HG03025 (cell line): ENCODE data around the gene KLF6.
A peak's percentile ranks its signal among the peaks of the same experiment; 100 is the strongest.

Source experiments
- ATAC-seq: cut with Tn5 transposase; IDR thresholded peaks from one replicate; pipeline ENCODE4 v1.9.1; 2021; ENCODE audit warnings: mild to moderate bottlenecking, moderate library complexity; ENCODE audit not compliant: unreplicated experiment, low FRiP score

KLF6 gene

DNA sequence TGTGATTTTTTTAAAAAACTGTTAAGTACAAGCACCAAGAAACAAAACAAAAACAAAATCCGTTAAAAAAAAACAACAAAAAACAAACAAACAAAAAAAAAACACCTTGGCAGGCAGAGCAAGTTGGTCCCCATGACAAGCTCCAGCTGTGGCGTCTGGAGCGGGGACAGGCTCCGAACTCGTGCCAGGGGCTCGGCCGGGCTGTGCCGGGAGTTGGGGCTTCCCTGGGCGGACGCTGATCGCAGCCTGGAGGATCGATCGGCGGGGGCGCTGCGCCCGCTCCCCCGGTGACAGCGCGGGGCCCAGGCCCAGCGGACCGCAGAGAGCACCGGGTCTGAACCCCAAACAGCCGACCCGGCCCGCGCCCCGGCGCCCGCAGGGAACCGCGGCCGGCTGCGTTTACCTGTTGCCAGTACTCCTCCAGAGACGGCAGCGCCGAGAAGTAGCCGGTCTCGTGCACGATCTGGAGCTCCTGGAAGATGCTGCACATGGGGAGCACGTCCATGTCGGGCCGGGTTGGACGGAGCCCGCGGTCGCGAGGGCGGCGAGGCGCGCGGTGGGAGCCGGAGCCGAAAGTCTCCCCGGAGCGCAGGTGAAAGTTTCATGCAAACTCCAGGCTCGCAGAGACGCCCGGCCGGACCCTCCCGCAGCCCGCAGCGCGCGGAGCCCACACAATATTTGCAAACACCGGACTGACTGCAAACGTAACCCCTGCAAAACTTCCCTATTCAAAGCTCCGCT lies at the start of gene KLF6:
TSS of gene KLF6 (minus strand) at position 700 of the 741 bp plus-strand sequence. CDS start at position 505, 195 bp downstream.
- ATAC-seq, result peak; percentile 41

DNA sequence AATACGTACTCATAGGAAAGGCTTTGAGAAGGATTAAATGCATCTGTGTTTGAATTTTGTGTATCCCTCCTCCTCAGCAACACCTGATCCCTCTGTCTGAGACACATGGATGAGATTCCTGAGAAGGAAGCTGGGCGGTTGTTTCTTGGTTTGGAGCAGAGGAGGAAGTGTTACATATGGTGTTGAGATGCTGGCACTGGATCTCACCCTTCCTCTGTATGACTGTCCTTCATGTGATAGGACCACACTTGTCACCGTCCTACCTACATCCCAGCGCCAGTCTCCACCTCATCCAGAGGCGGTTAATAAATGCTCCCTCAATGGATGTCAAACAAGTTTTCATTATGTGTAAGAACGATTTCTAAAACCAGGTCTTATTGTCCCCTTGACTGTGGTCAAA lies 49.4 kb upstream of the KLF6 start:
- no peak for ATAC-seq

DNA sequence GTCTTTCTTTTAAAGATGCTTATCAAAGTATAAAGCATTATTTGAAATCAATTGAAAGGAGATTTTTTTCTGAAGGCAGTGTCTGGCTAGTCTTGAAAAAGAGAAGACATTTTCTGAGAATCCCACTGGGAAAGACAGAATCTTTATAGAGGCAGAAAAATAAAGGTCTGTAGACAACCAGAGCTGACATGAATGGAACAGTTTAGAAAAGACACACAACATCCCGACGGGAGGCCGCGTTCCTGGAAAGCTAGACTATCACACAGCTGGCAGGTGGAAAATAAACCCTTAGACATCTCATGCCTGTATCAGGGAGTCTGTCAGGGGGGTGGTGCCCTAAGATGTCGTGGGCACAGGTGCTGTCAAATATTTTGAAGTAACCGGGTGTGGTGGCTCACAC lies 48.0 kb upstream of the KLF6 start:
- ATAC-seq, result no peak

DNA sequence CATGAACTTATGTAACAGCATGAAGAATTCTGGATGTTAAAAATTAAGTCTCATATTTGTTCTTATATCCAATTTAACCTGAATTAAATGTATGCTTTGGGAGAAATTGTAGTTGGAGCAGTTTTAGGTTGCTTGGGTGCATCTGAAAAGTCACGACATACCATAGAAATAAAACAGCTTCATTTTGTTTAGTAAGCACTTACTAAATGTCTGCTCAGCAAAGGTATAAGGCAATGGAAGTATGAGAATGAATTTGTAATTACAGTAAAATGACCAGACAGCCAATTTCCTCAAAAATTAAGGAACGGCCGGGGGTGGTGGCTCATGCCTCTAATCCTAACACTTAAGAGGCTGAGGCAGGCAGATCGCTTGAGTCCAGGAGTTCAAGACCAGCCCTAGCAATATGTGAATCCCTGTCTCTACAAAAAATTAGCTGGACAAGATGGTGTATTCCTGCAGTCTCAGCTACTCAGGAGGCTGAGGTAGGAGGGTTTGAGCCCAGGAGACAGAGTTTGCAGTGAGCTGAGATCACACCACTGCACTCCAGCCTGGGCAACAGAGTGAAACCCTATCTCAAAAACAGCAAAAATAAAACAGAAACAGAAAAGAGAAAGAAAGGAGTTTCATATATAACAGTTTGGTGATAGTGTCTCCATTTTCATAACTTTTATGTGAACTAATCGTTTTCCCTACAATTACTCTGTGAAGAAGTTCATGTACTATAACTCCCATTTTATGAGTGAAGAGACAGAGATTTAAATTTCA lies 47.2 kb upstream of the KLF6 start:
- ATAC-seq, result peak; percentile 49

DNA sequence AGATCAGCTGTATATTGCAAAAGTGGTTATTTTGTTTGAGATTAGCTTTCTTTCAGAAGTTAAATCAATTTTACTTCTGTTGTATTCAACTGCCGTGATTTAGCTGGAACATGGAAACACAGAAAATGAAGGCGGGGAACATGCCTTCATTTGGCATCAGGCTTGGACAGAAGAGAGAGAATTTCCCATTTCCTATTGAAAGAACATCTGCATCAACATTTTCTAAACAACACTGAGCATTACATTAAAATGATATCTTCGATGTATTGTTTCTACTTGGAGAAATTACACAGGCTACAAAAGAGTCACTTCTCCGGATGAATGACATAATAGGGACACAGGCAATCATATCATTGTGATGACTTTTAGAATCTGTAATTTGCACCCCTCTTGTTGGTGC lies 46.6 kb upstream of the KLF6 start:
- no peak for ATAC-seq

DNA sequence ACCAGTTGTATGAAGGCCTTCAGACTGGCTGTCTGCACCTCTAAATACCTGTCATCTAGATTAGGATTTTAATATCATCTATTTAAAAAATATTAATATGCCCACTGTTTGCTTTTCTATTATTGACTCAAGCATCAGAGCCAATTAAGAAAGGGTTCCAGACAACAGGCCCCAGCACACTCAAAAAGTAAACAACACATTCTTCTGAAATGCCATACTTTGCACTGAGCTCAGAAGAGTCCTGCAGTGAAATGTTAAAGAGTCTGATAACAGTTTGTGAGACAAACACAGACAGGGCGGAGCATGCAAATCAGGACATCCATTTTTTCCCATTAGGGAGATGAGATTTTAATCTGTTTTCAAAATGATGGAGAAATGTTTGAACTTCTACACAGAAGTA lies 45.9 kb upstream of the KLF6 start:
- ATAC-seq, result no peak

DNA sequence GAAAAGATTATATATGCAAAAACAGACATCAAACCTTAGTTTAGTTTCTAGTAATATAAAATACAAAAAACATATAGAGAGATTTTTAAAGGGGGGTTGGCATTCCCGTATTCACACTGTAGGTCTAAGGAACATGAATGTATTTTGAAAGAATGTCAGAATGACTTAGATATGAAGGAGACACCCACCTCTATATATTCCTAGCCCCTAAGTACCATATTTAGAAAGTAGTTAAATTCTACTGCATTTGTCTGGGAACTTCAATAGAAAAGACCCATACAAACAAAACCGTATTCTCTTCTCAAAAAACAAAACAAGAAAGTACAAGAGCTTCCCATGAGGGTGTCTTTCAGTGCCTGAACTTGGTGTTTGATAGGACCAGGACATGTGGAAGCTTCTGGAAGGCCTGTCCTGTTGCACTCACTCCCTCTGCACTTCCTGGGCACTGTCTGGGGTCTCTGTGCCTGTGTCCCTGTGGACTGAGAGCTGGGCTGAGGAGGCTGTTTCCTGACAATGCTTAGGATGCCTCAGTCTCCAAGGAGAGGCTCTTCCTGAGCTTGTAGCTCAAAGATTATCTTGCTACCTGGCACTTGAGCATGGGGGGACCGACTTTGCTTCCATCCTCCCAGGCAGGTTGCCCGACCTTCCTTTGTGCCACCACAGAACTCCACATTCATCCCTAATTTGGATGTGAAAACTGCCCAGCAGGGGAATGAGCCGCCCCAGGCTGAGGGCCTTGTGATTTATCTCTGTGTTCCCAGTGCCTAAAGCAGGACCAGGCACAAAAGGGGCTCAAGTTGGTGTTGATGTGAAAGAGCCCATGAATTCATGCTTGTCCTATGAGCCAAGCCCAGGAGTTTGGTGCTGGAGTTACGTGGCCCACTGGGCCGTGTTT lies 44.4 kb upstream of the KLF6 start:
- no peak for ATAC-seq

DNA sequence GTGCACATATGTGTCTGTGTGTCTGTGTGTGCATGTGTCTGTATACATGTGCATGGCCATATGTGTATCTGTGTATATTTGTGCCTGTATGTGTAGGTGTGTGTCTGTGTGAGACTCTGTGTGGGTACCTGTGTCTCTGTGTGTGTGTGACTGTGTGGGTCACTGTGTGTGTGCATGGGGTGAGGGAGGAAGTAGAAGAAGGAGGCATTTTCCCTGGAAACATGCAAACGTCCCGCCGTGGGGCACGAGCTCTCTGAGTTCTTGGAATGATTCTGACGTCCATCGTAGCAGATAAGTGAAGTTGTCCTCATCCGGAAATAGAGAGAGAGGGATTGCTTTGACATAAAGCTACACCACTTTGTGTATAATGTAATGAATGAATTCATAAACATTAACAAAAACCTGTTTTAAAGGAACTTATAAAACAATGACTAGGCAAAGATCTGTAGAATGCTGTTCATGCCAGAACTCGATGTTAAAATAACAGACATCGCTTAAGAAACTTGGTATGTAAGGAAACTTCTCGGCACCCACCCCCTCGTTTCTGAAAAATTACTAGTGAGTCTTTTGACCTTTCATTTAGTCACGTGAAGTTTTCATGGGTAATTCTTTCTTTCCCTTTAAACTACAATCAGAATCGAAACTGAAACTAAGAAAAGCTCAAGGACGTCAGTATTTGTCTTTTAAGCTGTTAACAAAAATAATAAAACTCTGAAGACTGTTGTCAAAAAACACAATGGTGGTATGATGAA lies 43.6 kb upstream of the KLF6 start:
- ATAC-seq, result no peak

DNA sequence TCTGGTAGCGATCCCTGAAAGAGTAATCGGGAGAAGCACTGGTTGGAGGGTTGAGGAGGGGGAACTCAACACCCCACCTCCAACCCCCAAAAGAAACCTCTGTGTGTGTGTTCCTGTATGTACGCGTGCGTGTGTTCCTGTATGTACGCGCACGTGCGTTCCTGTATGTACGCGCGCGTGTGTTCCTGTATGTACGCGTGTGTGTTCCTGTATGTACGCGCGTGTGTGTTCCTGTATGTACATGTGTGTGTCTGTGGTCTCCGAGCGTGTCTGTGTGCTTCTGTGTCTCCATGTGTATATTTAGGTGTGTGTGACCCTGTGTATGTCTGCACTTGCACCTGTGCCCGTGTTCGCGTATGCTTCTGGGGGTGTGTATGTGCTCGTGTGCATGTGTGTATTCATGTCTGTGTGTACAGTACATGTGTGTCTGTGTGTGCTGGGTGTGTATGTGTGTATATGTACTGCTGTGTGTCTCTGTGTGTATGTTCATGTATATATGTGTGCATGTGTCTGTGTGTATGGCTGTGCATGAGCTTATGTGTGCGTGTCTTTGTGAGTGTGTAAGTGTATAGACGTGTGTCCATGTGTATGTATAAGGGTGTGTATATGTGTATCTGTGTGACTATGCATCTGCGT lies 42.9 kb upstream of the KLF6 start:
- no peak for ATAC-seq

DNA sequence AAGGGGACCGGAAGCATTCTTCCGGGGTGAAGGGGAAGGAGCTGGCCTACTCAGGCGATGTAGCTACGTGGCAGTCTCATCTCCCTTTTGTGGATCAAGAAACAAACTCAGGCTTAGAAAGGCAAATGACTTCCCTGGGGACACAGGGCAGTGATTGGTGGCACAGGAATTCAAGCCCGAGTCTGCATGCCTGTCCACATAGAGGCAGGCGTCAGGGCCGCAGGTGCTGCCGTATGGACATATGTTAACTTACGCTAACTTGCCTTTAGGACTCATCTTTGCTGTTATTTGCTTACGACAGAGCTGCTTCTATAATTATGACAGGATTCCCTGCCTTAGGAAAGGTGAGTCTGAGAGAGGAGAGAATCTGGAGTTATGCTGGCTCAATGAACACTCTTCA lies 42.3 kb upstream of the KLF6 start:
- ATAC-seq, result no peak

DNA sequence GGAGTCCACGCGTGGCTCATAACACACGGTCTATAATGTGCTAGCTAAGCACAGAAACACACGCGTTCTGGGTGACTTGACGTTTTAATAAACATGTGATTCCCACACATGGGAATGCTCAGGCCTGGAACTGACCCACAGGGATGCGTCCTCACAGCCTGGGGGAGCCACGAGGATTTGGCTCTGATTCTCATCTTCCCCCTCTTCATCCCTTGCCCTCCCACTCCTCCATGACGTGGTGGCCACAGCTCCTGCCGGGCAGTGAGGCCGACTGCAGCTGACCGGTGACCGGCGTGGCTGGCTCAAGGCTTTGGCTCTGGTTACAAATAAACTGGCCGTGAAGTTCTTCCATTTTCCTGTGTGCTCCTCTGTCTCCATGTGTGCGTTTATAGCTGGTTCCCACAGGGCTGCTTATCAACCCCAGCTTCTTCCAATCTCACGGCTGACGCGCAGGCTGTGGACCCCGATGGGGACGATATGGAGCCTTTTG lies 40.9 kb upstream of the KLF6 start:
- ATAC-seq, result no peak

DNA sequence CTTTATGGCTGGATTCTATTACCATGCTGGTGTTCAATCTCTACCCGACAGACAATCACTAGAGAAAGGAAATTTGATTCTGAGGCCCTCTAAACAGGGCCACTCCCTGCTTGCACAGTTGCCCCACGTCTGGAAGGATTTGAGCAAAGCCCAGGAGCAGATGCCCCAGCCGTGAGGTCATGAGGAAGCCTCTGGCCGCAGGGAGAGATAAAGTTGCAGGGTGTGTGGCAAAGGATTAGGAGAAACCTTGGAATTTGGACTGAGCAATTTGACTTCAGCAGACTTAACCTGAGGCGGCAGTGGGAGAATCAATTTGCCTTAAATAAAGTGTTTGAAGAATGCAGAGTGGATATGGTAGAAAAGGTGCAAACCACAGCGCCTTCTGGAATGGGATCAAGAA lies 40.2 kb upstream of the KLF6 start:
- no peak for ATAC-seq

DNA sequence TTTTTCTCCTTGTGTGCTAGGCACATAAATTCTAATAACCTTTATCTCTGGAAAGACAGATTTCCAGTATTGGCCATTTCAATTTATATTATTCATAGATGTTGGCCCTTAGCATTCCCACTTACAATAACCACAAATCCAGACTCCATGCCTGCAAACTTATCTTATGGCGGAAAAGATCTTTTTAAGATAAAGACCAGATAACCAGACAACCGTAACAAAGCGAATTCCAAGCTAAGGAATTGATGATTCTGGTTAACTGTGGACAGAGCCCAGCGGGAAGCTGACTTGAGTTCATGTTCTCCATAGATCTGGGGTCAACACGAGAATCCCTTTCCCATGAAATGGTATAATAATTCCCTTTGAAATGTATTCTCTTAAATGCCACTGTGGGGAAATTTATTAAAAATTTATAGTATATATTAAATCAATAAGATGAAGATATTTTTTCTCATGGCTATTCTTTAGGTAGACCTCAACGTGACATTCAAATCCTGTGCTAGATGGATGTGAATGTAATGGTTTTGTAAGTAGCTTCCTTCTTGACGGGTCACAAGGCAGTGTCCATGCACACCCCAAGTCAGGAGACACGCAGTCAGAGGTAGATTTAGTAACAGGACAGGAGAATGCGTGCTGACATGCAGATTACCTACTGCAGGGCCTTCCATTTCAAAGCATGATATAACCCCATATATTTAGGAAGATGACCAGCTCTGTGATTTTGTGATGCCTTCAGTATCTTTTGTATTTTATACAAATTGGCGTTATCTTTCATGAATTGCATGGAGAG lies 37.7 kb upstream of the KLF6 start:
- no peak for ATAC-seq

DNA sequence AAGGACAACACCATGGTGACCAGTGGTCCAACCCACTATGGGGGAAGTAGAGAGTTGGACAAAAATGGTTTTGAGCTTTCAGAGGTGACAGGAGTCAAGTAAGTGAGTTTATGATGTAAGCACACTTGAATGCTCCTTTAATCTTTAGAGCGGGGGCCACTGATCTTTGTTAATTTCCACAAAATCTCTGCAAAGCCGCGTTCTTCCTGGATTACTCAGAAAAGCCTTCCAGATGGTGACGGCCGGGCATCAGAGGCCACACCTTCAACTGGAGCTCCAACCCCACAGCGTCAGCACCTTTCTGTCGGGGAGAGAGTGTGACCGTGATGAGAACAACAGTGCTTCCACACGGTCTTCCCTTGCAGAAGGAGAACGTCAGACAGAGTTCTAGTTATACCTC lies 35.2 kb upstream of the KLF6 start:
- no peak for ATAC-seq

DNA sequence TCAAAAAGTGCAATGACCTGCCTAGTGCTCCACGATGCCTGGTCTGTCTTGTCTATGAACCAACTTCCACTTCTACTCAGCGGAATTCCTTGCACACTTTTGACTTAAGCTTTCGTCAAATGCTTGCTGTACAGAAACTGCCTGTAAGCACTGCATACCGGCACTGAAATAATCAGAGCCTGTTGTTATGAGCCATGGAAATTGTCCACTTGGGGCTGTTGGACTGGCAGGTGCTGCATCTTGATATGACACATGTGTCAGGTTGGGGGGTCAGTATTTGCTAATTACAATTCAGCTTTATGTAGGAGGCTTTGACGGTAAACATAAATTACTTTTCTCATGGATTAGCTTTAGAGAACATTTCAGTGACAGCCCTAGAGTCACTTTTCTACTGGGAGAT lies 32.0 kb upstream of the KLF6 start:
- ATAC-seq, result no peak

DNA sequence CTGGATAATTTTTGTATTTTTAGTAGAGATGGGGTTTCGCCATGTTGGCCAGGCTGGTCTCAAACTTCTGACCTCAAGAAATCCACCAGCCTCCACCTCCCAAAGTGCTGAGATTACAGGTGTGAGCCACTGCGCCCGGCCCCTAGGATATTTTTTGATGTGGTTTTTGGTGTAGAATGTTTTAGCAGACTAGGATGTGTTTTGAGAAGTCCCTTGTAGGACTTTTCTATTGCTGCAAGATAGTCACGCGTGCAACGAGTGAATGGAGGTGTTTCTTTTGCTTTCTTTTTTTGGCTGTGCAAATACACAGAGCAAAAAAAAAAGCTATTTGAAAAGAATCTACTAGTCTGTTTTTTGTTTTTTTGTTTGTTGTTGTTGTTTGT lies 29.8 kb upstream of the KLF6 start:
- ATAC-seq, result no peak

DNA sequence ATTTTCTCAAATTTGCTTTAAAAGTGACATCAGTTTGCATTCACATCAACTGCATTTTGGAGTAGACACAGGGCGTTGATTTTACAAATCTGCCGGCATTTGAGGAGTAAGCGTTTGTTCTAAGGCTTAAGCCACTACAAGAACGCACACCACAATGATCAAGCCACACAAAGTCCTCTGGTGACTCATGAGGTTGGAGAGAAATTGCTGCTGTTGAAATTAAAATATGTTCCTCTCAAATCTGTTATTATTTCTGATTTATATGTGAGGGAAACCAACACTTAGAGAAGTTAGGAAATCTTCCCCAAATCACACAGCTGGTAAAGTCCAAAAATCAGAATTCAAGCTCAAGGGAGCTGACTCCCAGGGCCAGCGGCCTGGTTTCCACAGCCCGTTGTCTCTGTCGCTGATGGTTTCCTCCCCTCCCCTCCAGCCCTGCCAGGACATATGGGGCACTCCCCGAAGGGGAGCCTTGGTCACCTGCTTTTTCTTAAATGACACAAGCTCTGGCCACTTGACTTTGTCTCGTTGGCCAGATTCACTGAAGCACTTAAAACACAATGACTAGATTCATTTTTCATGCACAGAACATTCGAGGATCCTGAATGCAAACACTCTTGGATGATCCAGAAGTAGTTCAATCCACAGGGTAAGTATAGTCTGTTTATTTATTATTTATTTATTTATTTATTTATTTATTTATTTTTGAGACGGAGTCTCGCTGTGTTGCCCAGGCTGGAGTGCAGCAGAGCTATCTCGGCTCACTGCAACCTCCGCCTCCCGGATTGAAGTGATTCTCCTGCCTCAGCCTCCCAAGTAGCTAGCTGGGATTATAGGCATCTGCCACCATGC lies 29.2 kb upstream of the KLF6 start:
- no peak for ATAC-seq

DNA sequence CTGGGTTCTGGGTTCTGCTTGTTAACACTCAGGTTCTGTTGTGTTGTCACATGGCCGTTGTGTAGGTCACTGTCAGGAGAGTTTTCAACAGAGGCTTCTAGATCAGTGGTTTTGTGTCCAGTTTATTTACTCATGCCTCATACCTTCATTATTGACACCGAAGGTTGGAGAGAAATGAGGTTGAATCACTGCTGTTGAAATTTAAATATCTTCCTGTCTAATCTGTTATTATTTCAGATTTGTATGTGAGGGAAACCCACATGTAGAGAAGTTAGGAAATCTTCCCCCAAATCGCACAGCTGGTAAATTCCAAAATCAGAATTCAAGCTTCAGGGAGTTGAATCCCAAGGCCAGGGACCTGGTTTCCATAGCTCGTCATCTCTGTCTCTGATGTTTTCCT lies 28.3 kb upstream of the KLF6 start:
- ATAC-seq, result no peak
